SK-N-SH treated with all-trans-retinoic acid at 6 μM for 48 hours (cell line): ENCODE measurements around the gene DAW1.

ENCODE experiments used
- CREB5 ChIP-seq: fragments of 250-450 bp; sonication (Bioruptor Pico); IDR thresholded peaks from 2 replicates; pipeline ENCODE4 v1.5.1; 2020; ENCODE audit warnings: low read depth, mild to moderate bottlenecking, moderate library complexity
- PATZ1 ChIP-seq: fragments of 250-450 bp; sonication (Bioruptor Pico); IDR thresholded peaks from 2 replicates; pipeline ENCODE4 v1.8.0; 2020; ENCODE audit warnings: mild to moderate bottlenecking, moderate library complexity, borderline replicate concordance
- ZNF70 ChIP-seq: fragments of 450-650 bp; formaldehyde crosslinking; IDR thresholded peaks from 2 replicates; pipeline ENCODE4 v1.5.0; 2020; ENCODE audit warnings: mild to moderate bottlenecking, moderate library complexity

DNA sequence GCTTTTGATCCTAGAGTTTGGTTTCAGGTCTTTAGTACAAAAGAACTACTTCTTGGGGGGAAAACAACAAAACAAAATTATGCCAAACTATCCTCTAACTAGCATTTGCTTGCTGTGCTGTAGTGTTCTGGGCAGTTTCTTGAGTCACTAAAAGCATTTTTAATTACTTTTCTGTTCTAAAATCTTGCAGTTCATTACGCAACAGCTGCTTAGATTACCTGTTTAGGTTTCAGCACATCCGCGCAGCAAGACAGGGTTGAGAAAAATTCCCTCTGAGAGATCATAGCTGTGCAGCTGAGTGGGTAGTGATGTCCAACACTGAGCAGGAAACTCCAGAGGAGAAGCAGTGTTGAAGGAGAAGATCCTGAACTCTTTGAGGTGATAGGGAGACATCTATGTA, 9.0 kb downstream of the DAW1 start:
- TF ChIP-seq ZNF70 (CRISPR knock-in tag) (no peak), CREB5 (no peak), PATZ1 (no peak)
